Colonic mucosa (tissue), 4 donors: ENCODE results near the gene KAT6B. TPM values are rescaled to one million over a fixed set of nuclear protein-coding genes. Genes with fewer than 3 reads are reported as not detected.
"Not testable (repeated sequence)": the region's sequence is repeated elsewhere in the genome, so short reads cannot be mapped to it uniquely, and the experiment has no call there.

Source experiments
- DNase-seq: peaks from one replicate; pipeline ENCODE4 v3.0.0-alpha.2; 2020
- H3K27ac ChIP-seq: fragments of 200-600 bp; one replicate; pipeline ENCODE4 v1.8.0; 2021
- H3K27me3 ChIP-seq: fragments of 200-600 bp; one replicate; pipeline ENCODE4 v1.8.0; 2021
- H3K36me3 ChIP-seq: fragments of 200-600 bp; one replicate; pipeline ENCODE4 v1.8.0; 2021
- H3K4me1 ChIP-seq: fragments of 200-600 bp; one replicate; pipeline ENCODE4 v1.8.0; 2021; ENCODE audit warnings: mild to moderate bottlenecking
- H3K4me3 ChIP-seq: fragments of 200-600 bp; one replicate; pipeline ENCODE4 v1.8.0; 2021
- H3K9ac ChIP-seq, 2 donors: one replicate each; pipeline ENCODE4 v1.7.0; 2013; ENCODE audit warnings: control low read depth in 2 of 2, low read depth in 2 of 2, low read length in 2 of 2
- H3K9me3 ChIP-seq: fragments of 200-600 bp; one replicate; pipeline ENCODE4 v1.8.0; 2021
- intact Hi-C: fragments of 100-400 bp; cut with DNase I; formaldehyde crosslinking; loops from one replicate; pipeline ENCODE4 v1.14.1; 2022
- total RNA-seq, 2 donors: library from RNA; stranded (reverse); fragmentation: NEBNext Ultra II Directional in 1 of 2; extraction: Animal tissue kit (Norgen Biotek cat#: 25700) in 1 of 2; gene quantifications; one replicate each; pipeline ENCODE4 v1.2.1, GENCODE V29; 2021
- TF ChIP-seq, protein P1 (sequence below): fragments of 200-600 bp; IDR thresholded peaks from one replicate; pipeline ENCODE4 v1.8.0; 2022; ENCODE audit warnings: antibody characterized with exemption, mild to moderate bottlenecking
- donor health status: healthy.
- donor health status: DM: no; HTN: no; CAD: no.
- donor health status: DM: no; HTN: no; CAD: no.

Gene KAT6B
- total RNA-seq, 2 donors from 2014 or later: 18.7 to 24.2 TPM

DNA sequence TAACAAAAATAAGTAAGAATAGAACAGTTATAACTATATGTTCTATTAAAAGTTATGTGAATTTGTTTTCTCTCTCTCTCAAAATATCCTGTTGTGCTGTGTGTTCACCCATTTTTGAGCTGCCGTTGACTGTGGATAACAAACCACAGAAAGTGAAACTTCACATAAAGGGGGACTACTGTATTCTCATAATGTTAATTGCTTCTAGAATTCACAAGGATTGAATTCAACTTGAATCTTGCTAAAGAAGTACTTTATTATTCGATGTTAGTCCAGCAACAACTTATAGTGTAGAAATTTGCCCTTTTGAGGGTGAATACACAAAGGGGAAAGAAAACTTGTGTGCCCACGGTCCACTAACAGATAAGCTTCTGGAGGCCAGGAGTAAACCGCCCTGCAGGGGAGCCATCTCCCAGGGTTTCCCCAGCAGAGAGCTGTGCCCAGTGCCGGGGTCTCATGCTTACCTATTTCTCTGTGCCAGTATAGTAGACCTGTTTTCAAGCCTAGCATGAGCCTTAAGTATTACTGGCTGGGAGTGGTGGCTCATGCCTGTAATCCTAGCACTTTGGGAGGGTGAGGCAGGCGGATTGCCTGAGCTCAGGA, 87.1 kb downstream of the KAT6B start:
- TF ChIP-seq, protein P1, sequence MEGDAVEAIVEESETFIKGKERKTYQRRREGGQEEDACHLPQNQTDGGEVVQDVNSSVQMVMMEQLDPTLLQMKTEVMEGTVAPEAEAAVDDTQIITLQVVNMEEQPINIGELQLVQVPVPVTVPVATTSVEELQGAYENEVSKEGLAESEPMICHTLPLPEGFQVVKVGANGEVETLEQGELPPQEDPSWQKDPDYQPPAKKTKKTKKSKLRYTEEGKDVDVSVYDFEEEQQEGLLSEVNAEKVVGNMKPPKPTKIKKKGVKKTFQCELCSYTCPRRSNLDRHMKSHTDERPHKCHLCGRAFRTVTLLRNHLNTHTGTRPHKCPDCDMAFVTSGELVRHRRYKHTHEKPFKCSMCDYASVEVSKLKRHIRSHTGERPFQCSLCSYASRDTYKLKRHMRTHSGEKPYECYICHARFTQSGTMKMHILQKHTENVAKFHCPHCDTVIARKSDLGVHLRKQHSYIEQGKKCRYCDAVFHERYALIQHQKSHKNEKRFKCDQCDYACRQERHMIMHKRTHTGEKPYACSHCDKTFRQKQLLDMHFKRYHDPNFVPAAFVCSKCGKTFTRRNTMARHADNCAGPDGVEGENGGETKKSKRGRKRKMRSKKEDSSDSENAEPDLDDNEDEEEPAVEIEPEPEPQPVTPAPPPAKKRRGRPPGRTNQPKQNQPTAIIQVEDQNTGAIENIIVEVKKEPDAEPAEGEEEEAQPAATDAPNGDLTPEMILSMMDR: no peak
- no peak overlapping the region for H3K4me3 ChIP-seq
- intact Hi-C loops: no loop called here
- no peaks in the 10 kb centered on the region for H3K27me3 ChIP-seq
- H3K9me3 ChIP-seq: no peaks in the 10 kb centered on the region
- no peaks in the 10 kb centered on the region for H3K36me3 ChIP-seq
- H3K9ac ChIP-seq: no peak overlapping the region
- H3K4me1 ChIP-seq: no peaks in the 10 kb centered on the region
- H3K27ac ChIP-seq: no peak overlapping the region
- no peak for DNase-seq

DNA sequence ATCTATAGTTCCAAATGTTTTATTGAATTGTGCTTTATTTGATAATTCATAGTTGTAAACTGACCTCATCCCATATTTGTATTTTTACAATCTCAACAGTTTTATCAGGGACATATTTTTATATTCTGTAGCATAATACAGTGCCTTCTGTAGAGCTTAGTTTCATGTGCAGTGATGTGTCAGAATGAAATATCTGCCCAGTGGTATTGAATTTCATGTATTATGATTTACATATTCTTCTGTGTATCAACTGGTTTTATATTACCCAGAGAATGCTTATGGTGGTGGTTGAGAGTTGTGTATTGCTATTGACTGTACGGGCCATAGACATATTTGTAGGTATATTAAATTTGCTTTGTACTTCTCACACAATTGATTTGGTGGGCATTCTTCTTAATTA, 89.9 kb downstream of the KAT6B start:
- no peaks in the 10 kb centered on the region for H3K27me3 ChIP-seq
- no peak overlapping the region for H3K27ac ChIP-seq
- no peaks in the 10 kb centered on the region for H3K36me3 ChIP-seq
- intact Hi-C loops: no loop called here
- DNase-seq: no peak
- TF ChIP-seq, protein P1: no peak
- no peak overlapping the region for H3K4me3 ChIP-seq
- no peaks in the 10 kb centered on the region for H3K4me1 ChIP-seq
- no peaks in the 10 kb centered on the region for H3K9me3 ChIP-seq
- no peak overlapping the region for H3K9ac ChIP-seq

DNA sequence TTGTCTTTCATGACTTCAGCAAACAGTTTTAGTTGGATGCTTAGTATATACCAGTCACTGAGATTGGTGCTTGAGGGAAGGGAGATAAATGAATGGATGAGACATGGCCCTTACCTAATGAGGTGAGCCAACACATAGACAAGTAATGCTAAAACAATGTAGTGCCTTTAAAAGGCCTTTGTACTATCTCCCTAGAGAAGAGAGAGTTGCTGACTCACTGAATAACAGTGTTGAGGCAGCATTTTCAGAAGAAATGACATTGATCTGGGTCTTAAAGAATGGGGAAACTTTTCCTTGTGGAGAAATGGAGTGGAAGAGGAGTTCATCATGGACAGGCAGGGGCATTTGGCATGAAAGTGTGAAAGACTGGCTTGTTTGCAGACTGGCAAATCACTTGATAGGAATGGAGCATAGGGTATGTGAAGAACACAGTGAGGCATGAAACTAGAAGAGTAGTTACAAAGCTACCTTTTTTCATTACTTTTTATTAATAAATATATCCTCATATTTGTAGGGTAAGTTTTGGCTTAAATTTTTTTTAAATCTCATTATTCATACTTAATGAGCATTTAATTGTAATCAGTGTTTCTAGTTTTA, 91.2 kb downstream of the KAT6B start:
- no peak for DNase-seq
- Histone ChIP-seq H3K36me3 (no peaks in the 10 kb centered on the region), H3K9me3 (no peaks in the 10 kb centered on the region), H3K9ac (no peak overlapping the region), H3K4me1 (no peaks in the 10 kb centered on the region), H3K27ac (no peak overlapping the region), H3K27me3 (no peaks in the 10 kb centered on the region), H3K4me3 (no peak overlapping the region)
- intact Hi-C loops: no loop called here
- TF ChIP-seq, protein P1: no peak

DNA sequence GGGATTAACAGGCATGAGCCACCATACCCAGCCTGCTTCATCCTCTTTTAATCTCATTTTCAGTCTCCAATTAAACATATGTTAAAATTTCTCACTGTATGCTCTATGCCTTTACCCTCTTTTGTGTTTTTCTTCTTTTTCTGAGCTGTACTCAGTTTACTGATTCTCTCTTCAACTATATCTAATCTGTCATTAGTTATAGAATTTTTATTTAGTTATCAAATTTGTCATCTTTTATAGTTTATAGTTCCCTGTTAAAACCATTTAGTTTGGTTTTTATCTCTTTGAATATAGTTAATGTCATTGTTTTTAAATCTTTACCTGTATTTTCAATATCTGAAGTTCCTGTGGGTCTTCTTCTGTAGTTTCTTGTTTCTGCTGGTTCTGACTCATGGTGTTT, 93.3 kb downstream of the KAT6B start:
- TF ChIP-seq, protein P1: no peak
- H3K27me3 ChIP-seq: no peaks in the 10 kb centered on the region
- intact Hi-C loops: no loop called here
- no peak overlapping the region for H3K9ac ChIP-seq
- no peak overlapping the region for H3K27ac ChIP-seq
- no peaks in the 10 kb centered on the region for H3K36me3 ChIP-seq
- no peak overlapping the region for H3K4me3 ChIP-seq
- no peaks in the 10 kb centered on the region for H3K4me1 ChIP-seq
- DNase-seq: no peak
- H3K9me3 ChIP-seq: no peaks in the 10 kb centered on the region

DNA sequence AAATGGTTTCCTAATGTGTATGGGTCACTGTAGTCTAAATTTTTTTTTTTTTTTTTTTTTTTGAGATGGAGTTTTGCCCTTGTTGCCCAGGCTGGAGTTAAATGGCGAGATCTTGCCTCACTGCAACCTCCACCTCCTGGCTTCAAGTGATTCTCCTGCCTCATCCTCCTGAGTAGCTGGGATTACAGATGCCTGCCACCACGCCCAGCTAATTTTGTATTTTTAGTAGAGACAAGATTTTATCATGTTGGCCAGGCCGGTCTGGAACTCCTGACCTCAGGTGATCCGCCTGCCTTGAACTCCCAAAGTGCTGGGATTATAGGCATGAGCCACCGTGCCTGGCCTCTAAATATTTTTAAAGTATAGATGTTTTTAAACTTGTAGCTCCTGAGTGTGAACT, 94.7 kb downstream of the KAT6B start:
- H3K36me3 ChIP-seq, H3K4me1 ChIP-seq, H3K27me3 ChIP-seq, H3K27ac ChIP-seq, H3K9ac ChIP-seq, DNase-seq, H3K4me3 ChIP-seq, intact Hi-C loops, H3K9me3 ChIP-seq: not testable (repeated sequence)

DNA sequence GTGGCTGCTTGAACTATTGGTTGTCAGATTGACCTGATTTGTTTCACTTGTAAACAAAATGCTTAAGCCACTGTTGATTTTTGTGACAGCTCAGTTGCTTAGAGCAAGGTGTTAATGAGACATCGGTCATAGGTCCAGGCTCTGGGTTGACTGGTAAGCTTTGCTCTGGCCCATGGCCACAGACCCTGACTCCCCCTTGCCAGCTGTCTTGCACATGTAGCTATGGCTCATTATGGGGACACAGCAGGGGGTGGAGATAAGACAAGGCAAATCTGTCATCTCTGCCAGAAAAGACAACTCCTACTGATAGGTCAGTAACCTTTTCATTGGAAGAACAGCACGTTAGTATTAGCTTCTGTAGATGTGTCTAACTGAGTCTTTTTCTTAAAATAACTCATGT, 95.3 kb downstream of the KAT6B start:
- H3K4me1 ChIP-seq: no peaks in the 10 kb centered on the region
- intact Hi-C loops: no loop called here
- H3K9ac ChIP-seq: no peak overlapping the region
- no peaks in the 10 kb centered on the region for H3K27me3 ChIP-seq
- no peak overlapping the region for H3K27ac ChIP-seq
- no peaks in the 10 kb centered on the region for H3K36me3 ChIP-seq
- TF ChIP-seq, protein P1: no peak
- no peak for DNase-seq
- H3K9me3 ChIP-seq: no peaks in the 10 kb centered on the region
- H3K4me3 ChIP-seq: no peak overlapping the region
